Measurements from ENCODE around the gene PER3. TPM values are rescaled to one million over a fixed set of nuclear protein-coding genes. Genes with fewer than 3 reads are reported as not detected.

The PER3 gene
- total and polyA plus RNA-seq, 10 of the 15 experiments (the other 5 are each of a cell fraction or from before 2014, with no cell fraction given) = 0.06 to 0.64 (median 0.13) TPM; not detected in 1

DNA sequence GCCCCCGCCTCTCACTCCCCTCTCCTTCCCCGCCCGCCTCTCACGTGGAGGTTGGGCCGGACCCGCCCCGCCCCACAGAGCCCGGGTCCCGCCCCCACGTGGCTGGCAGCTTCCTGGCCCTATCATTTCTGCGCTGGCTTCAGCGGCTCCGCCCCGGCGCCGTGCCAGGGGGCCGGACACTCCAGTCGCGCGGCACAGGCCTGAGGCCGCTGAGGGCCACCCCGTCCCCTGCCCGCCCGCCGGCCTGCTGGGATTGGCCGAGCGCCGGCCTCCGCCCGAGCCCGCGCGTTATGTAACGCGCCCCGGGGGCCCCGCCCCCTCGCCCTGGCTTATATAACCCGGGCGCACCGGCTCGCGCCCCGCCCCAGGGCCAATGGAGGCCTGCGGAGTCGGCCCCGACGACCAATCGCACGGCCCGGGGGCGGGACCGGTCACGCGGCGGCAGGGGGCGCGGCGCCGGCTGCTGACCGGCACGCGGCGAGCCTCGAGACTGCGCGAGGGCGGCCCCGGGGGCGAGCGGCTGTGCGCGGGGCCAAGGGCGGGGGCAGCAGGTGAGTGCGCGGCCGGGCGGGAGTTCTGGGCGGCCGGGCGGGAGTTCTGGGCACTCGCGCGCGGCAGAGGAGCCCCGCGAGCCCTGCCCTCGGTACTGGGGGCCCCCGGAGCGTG is at the start of gene PER3 (continued):
- TF ChIP-seq ZBTB33 (IDR thresholded peaks at IDR 0.05) (peak; percentile 63; the same call in 1 of the 2 replicates), IKZF1 (conservative IDR thresholded peaks at IDR 0.05) (peak; percentile 26; the same call in 1 of the 2 replicates), EGR1 (IDR thresholded peaks at IDR 0.05; ENCODE audit: borderline replicate concordance in 1 of 2, low read depth in 2 of 2, low read length in 2 of 2) (peak in 1 of 2 experiments; percentile 29; a peak in 1 of 3 replicates), GATAD2B (conservative IDR thresholded peaks at IDR 0.05; ENCODE audit: low read depth) (peak; percentile 69), KDM1A (IDR thresholded peaks at IDR 0.05; ENCODE audit: borderline replicate concordance) (no peak), RFX5 (IDR thresholded peaks at IDR 0.05; ENCODE audit: low read depth, low read length) (no peak), ELK1 (IDR thresholded peaks at IDR 0.05; ENCODE audit: low read depth, low read length) (no peak), SP1 (IDR thresholded peaks at IDR 0.05; ENCODE audit: low read depth, low read length) (peak; percentile 67), DPF2 (IDR thresholded peaks at IDR 0.05) (peak; percentile 73), PKNOX1 (IDR thresholded peaks at IDR 0.05) (peak; percentile 97), HDGF (IDR thresholded peaks at IDR 0.05) (no peak), POLR2A (IDR thresholded peaks at IDR 0.05; ENCODE audit: low read depth, low read length) (peak; percentile 58; the same call in 1 of the 2 replicates), ZNF384 (IDR thresholded peaks at IDR 0.05; ENCODE audit: borderline replicate concordance, low read depth, low read length) (no peak), NR2F1 (conservative IDR thresholded peaks at IDR 0.05) (0 out of 2 replicates have a peak, but pooled peaks have one; percentile 35), CBX3 (IDR thresholded peaks at IDR 0.05; ENCODE audit: borderline replicate concordance, low read depth) (no peak), BACH1 (IDR thresholded peaks at IDR 0.05; ENCODE audit: borderline replicate concordance) (no peak)
- TF ChIP-seq, protein P1, sequence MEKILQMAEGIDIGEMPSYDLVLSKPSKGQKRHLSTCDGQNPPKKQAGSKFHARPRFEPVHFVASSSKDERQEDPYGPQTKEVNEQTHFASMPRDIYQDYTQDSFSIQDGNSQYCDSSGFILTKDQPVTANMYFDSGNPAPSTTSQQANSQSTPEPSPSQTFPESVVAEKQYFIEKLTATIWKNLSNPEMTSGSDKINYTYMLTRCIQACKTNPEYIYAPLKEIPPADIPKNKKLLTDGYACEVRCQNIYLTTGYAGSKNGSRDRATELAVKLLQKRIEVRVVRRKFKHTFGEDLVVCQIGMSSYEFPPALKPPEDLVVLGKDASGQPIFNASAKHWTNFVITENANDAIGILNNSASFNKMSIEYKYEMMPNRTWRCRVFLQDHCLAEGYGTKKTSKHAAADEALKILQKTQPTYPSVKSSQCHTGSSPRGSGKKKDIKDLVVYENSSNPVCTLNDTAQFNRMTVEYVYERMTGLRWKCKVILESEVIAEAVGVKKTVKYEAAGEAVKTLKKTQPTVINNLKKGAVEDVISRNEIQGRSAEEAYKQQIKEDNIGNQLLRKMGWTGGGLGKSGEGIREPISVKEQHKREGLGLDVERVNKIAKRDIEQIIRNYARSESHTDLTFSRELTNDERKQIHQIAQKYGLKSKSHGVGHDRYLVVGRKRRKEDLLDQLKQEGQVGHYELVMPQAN (conservative IDR thresholded peaks at IDR 0.05) = no peak
